K562 (cell line): Measurements from ENCODE around the gene SLC33A1. TPM values are rescaled to one million over a fixed set of nuclear protein-coding genes. Genes with fewer than 3 reads are reported as not detected.

Experiments used
- ERF ChIP-seq: fragments of 450-650 bp; formaldehyde crosslinking; IDR thresholded peaks from 2 replicates; pipeline ENCODE4 v1.4.0; 2020; ENCODE audit warnings: mild to moderate bottlenecking, mixed read lengths
- ETV5 ChIP-seq: sonication (generic); formaldehyde crosslinking; IDR thresholded peaks from 2 replicates; pipeline ENCODE4 v1.4.0; 2020; ENCODE audit warnings: low read depth, mild to moderate bottlenecking, missing genetic modification reagents
- HMBOX1 ChIP-seq: sonication (generic); IDR thresholded peaks from 2 replicates; pipeline ENCODE4 v1.6.1; 2016
- ILK ChIP-seq: fragments of 450-650 bp; IDR thresholded peaks from 2 replicates; pipeline ENCODE4 v1.6.1; 2016; ENCODE audit warnings: missing genetic modification characterization, low read depth, mild to moderate bottlenecking, missing compliant biosample characterization, moderate library complexity, borderline replicate concordance
- IRF1 ChIP-seq: sonication (generic); formaldehyde crosslinking; IDR thresholded peaks from 2 replicates; pipeline ENCODE4 v1.8.0; 2022; ENCODE audit warnings: missing genetic modification reagents, mild to moderate bottlenecking, borderline replicate concordance
- LARP7 ChIP-seq: fragments of 450-650 bp; IDR thresholded peaks from 2 replicates; pipeline ENCODE4 v1.6.1; 2016
- MCM3 ChIP-seq: fragments of 450-650 bp; IDR thresholded peaks from 2 replicates; pipeline ENCODE4 v1.6.1; 2016
- NFATC3 ChIP-seq: fragments of 450-650 bp; IDR thresholded peaks from 2 replicates; pipeline ENCODE4 v1.6.1; 2017; ENCODE audit warnings: mild to moderate bottlenecking
- POLR2G ChIP-seq: fragments of 200-400 bp; formaldehyde crosslinking; IDR thresholded peaks from 2 replicates; pipeline ENCODE4 v1.6.1; 2017; ENCODE audit warnings: low read depth, mild to moderate bottlenecking, antibody characterized with exemption, low read length, moderate library complexity
- XRCC3 ChIP-seq: fragments of 450-650 bp; IDR thresholded peaks from 2 replicates; pipeline ENCODE4 v1.6.1; 2017; ENCODE audit warnings: mild to moderate bottlenecking, moderate library complexity
- ZNF143 ChIP-seq: sonication (generic); formaldehyde crosslinking; IDR thresholded peaks from 2 replicates; pipeline ENCODE4 v1.9.0; 2022; ENCODE audit warnings: mild to moderate bottlenecking, missing genetic modification reagents
- polyA plus RNA-seq, 8 experiments: library from polyadenylated mRNA; depleted of rRNA in 4 of 8; stranded (reverse) in 5 of 8; unstranded in 3 of 8; fragments of >200 nt; fragmentation: Nextera tagmentation in 2 of 8; fragmentation: Illumina TruSeq in 1 of 8; extraction: Ambion mirVana in 2 of 8; extraction: Trizol in 1 of 8; gene quantifications; 2 replicates each; pipeline versions ENCODE4 v1.2.1 to v1.2.3, GENCODE V29; 2011 to 2014; ENCODE audit warnings: inconsistent platforms in 1 of 8, missing spikeins in 1 of 8
- total RNA-seq, 7 experiments: library from RNA; depleted of rRNA in 6 of 7; stranded (reverse); fragments of >200 nt in 6 of 7; fragmentation: Illumina TruSeq in 2 of 7; extraction: Trizol in 2 of 7; gene quantifications; 2 replicates each; pipeline versions ENCODE4 v1.2.1 to v1.2.3, GENCODE V29; 2011 to 2021; ENCODE audit warnings: low replicate concordance in 1 of 7
- TF ChIP-seq, protein P1 (sequence below): fragments of 150-350 bp; IDR thresholded peaks from 2 replicates; pipeline ENCODE4 v1.6.1; 2014; ENCODE audit warnings: low read depth, mild to moderate bottlenecking, low read length, borderline replicate concordance
- TF ChIP-seq, protein P2 (sequence below), 2 experiments: fragments of 450-650 bp in 1 of 2; sonication (generic) in 1 of 2; formaldehyde crosslinking in 1 of 2; IDR thresholded peaks in 1 of 2; conservative IDR thresholded peaks in 1 of 2; 2 replicates each; pipeline versions ENCODE4 v1.6.1 to v1.8.1; 2016 to 2023; ENCODE audit warnings: mild to moderate bottlenecking in 2 of 2, moderate library complexity in 2 of 2, inconsistent platforms in 1 of 2, missing genetic modification reagents in 1 of 2
- TF ChIP-seq, protein P3 (sequence below): fragments of 450-650 bp; IDR thresholded peaks from one replicate; pipeline ENCODE4 v1.6.1; 2018; ENCODE audit warnings: mild to moderate bottlenecking, moderate library complexity; ENCODE audit not compliant: partially characterized antibody
- TF ChIP-seq, protein P4 (sequence below), 2 experiments: fragments of 450-650 bp in 1 of 2; IDR thresholded peaks; 2 replicates each; pipeline ENCODE4 v1.6.1; 2011 to 2017; ENCODE audit warnings: low read depth in 2 of 2, antibody characterized with exemption in 1 of 2, borderline replicate concordance in 1 of 2, low read length in 1 of 2, mild to moderate bottlenecking in 1 of 2, mixed read lengths in 1 of 2; ENCODE audit not compliant: control insufficient read depth in 1 of 2

Gene SLC33A1
- total and polyA plus RNA-seq, 9 of the 15 experiments (the other 6 are each of a cell fraction or from before 2014, with no cell fraction given): 6.2 to 26.8 (median 19.6) TPM

GRCh38 chr3:155805802-155806618 lies 48.2 kb downstream of the SLC33A1 start, which contains the start of gene C3orf33 (continued):
- TF ChIP-seq, protein P1, sequence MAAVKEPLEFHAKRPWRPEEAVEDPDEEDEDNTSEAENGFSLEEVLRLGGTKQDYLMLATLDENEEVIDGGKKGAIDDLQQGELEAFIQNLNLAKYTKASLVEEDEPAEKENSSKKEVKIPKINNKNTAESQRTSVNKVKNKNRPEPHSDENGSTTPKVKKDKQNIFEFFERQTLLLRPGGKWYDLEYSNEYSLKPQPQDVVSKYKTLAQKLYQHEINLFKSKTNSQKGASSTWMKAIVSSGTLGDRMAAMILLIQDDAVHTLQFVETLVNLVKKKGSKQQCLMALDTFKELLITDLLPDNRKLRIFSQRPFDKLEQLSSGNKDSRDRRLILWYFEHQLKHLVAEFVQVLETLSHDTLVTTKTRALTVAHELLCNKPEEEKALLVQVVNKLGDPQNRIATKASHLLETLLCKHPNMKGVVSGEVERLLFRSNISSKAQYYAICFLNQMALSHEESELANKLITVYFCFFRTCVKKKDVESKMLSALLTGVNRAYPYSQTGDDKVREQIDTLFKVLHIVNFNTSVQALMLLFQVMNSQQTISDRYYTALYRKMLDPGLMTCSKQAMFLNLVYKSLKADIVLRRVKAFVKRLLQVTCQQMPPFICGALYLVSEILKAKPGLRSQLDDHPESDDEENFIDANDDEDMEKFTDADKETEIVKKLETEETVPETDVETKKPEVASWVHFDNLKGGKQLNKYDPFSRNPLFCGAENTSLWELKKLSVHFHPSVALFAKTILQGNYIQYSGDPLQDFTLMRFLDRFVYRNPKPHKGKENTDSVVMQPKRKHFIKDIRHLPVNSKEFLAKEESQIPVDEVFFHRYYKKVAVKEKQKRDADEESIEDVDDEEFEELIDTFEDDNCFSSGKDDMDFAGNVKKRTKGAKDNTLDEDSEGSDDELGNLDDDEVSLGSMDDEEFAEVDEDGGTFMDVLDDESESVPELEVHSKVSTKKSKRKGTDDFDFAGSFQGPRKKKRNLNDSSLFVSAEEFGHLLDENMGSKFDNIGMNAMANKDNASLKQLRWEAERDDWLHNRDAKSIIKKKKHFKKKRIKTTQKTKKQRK: no peak
- TF ChIP-seq ETV5 (CRISPR knock-in tag): peak; percentile 37; the same call in 1 of the 2 replicates
- TF ChIP-seq, protein P2, sequence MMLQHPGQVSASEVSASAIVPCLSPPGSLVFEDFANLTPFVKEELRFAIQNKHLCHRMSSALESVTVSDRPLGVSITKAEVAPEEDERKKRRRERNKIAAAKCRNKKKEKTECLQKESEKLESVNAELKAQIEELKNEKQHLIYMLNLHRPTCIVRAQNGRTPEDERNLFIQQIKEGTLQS (IDR thresholded peaks at IDR 0.05): no peak
- TF ChIP-seq, protein P2 (CRISPR knock-in tag; conservative IDR thresholded peaks at IDR 0.05): 0 out of 2 replicates have a peak, but pooled peaks have one; percentile 19
- no peak for TF ChIP-seq XRCC3
- TF ChIP-seq ILK (tag): no peak
- no peak for TF ChIP-seq HMBOX1
- TF ChIP-seq MCM3: no peak
- no peak for TF ChIP-seq LARP7
- TF ChIP-seq, protein P3, sequence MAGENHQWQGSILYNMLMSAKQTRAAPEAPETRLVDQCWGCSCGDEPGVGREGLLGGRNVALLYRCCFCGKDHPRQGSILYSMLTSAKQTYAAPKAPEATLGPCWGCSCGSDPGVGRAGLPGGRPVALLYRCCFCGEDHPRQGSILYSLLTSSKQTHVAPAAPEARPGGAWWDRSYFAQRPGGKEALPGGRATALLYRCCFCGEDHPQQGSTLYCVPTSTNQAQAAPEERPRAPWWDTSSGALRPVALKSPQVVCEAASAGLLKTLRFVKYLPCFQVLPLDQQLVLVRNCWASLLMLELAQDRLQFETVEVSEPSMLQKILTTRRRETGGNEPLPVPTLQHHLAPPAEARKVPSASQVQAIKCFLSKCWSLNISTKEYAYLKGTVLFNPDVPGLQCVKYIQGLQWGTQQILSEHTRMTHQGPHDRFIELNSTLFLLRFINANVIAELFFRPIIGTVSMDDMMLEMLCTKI: no peak
- no peak for TF ChIP-seq ZNF143 (CRISPR knock-in tag)
- no peak for TF ChIP-seq ERF (CRISPR knock-in tag)
- TF ChIP-seq, protein P4, sequence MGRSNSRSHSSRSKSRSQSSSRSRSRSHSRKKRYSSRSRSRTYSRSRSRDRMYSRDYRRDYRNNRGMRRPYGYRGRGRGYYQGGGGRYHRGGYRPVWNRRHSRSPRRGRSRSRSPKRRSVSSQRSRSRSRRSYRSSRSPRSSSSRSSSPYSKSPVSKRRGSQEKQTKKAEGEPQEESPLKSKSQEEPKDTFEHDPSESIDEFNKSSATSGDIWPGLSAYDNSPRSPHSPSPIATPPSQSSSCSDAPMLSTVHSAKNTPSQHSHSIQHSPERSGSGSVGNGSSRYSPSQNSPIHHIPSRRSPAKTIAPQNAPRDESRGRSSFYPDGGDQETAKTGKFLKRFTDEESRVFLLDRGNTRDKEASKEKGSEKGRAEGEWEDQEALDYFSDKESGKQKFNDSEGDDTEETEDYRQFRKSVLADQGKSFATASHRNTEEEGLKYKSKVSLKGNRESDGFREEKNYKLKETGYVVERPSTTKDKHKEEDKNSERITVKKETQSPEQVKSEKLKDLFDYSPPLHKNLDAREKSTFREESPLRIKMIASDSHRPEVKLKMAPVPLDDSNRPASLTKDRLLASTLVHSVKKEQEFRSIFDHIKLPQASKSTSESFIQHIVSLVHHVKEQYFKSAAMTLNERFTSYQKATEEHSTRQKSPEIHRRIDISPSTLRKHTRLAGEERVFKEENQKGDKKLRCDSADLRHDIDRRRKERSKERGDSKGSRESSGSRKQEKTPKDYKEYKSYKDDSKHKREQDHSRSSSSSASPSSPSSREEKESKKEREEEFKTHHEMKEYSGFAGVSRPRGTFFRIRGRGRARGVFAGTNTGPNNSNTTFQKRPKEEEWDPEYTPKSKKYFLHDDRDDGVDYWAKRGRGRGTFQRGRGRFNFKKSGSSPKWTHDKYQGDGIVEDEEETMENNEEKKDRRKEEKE (IDR thresholded peaks at IDR 0.05; ENCODE audit: borderline replicate concordance in 1 of 2, control insufficient read depth in 1 of 2, low read depth in 2 of 2, low read length in 1 of 2): no peak
- no peak for TF ChIP-seq IRF1 (CRISPR knock-in tag)
- TF ChIP-seq NFATC3: no peak
- TF ChIP-seq POLR2G: peak; percentile 96
